Panc1 (cell line): Measurements from ENCODE around the gene ERO1A. TPM values are rescaled to one million over a fixed set of nuclear protein-coding genes. Genes with fewer than 3 reads are reported as not detected.

ENCODE experiments used
- ATAC-seq: fragments of 200-7000 bp; cut with Tn5 transposase; 2 replicates; pipeline ENCODE4 v1.9.1; 2020; ENCODE audit warnings: mild to moderate bottlenecking, moderate library complexity
- BruUV-seq: library from RNA; stranded (reverse); fragments of 400-500 nt; replicated peaks from 2 replicates; lab custom pipeline; 2021; lab: Mats Ljungman, UMichigan
- CTCF ChIA-PET: fragments of 300-600 bp; sonication (Branson Sonifier 250); formaldehyde crosslinking; loops from one replicate; lab custom pipeline; 2022; ENCODE audit warnings: antibody characterized with exemption; lab: Charles Lee
- POLR2A ChIA-PET: fragments of 300-600 bp; sonication (Branson Sonifier 250); formaldehyde crosslinking; loops from one replicate; lab custom pipeline; 2022; ENCODE audit warnings: antibody characterized with exemption; lab: Charles Lee
- DNase-seq: peaks from one replicate; pipeline ENCODE4 v3.0.0-alpha.2; 2010; ENCODE audit warnings: low read depth, low spot score
- H3K27ac ChIP-seq: 2 replicates; pipeline ENCODE4 v1.5.1; 2011; ENCODE audit warnings: mild to moderate bottlenecking, low read length, inconsistent platforms
- H3K27me3 ChIP-seq: fragments of 200-500 bp; sonication (Bioruptor generic); 2 replicates; pipeline ENCODE4 v1.6.0; 2014; ENCODE audit warnings: low read length, inconsistent platforms; ENCODE audit not compliant: control insufficient read depth, insufficient read depth
- H3K36me3 ChIP-seq: fragments of 200-500 bp; sonication (Bioruptor generic); 2 replicates; pipeline ENCODE4 v1.5.1; 2014; ENCODE audit warnings: inconsistent platforms, mild to moderate bottlenecking, low read length, moderate library complexity; ENCODE audit not compliant: control insufficient read depth, insufficient read depth
- H3K4me1 ChIP-seq: 2 replicates; pipeline ENCODE4 v1.5.1; 2011; ENCODE audit warnings: inconsistent platforms, mild to moderate bottlenecking, low read length, moderate library complexity; ENCODE audit not compliant: control insufficient read depth, insufficient read depth
- H3K4me3 ChIP-seq, 2 experiments: 2 replicates each; pipeline ENCODE4 v1.5.1; 2011 to 2012; ENCODE audit warnings: low read depth in 2 of 2, low read length in 2 of 2, mild to moderate bottlenecking in 2 of 2, inconsistent platforms in 1 of 2, moderate library complexity in 1 of 2
- H3K9me3 ChIP-seq: fragments of 200-500 bp; sonication (Bioruptor generic); 2 replicates; pipeline ENCODE4 v1.5.1; 2014; ENCODE audit warnings: low read depth, mild to moderate bottlenecking, inconsistent platforms, low read length, moderate library complexity; ENCODE audit not compliant: control insufficient read depth, insufficient read depth
- POLR2AphosphoS5 ChIP-seq: IDR thresholded peaks from 2 replicates; pipeline ENCODE4 v1.6.1; 2012; ENCODE audit warnings: mild to moderate bottlenecking, low read depth, low read length, moderate library complexity
- REST ChIP-seq, 2 experiments: IDR thresholded peaks; 2 replicates each; pipeline ENCODE4 v1.6.1; 2011 to 2012; ENCODE audit warnings: low read depth in 2 of 2, control low read depth in 1 of 2, low read length in 1 of 2, mild to moderate bottlenecking in 1 of 2, moderate library complexity in 1 of 2; ENCODE audit not compliant: insufficient read depth in 1 of 2
- SIN3A ChIP-seq: IDR thresholded peaks from 2 replicates; pipeline ENCODE4 v1.6.1; 2012; ENCODE audit warnings: low read depth, mild to moderate bottlenecking, low read length, moderate library complexity, borderline replicate concordance; ENCODE audit not compliant: insufficient read depth
- TCF7L2 ChIP-seq: IDR thresholded peaks from 2 replicates; pipeline ENCODE4 v1.6.1; 2011; ENCODE audit warnings: mild to moderate bottlenecking, low read depth, low read length, inconsistent platforms
- in situ Hi-C: cut with HindIII; loops from 2 replicates; pipeline ENCODE4 v1.10.0; 2016; ENCODE audit warnings: low sequenced_read_pairs, low pct_unique_long_range_greater_than_20kb
- intact Hi-C: fragments of 100-400 bp; cut with micrococcal nuclease; formaldehyde crosslinking; loops from one replicate; pipeline ENCODE4 v1.10.0; 2022; ENCODE audit not compliant: unreplicated experiment
- total RNA-seq: library from RNA; stranded (reverse); gene quantifications from one replicate; pipeline ENCODE4 v1.2.1, GENCODE V29; 2021; ENCODE audit not compliant: unreplicated experiment
- TF ChIP-seq, protein P1 (sequence below): fragments of 450-650 bp; IDR thresholded peaks from 2 replicates; pipeline ENCODE4 v1.5.1; 2017; ENCODE audit warnings: mild to moderate bottlenecking

The ERO1A gene
- total RNA-seq, 1 experiment from 2014 or later, result 83.3 TPM

GRCh38 chr14:52650774-52651173, 44.6 kb downstream of the ERO1A start:
- ChIA-PET POLR2A (no interaction called here), CTCF (interaction anchor here (0.6 to 0.7 kb wide), 3 partner anchors 13 to 1700 kb away, joined by 4 to 14 read pairs (median 4); no protein-coding TSS in a partner anchor)
- Histone ChIP-seq H3K27ac (no peak overlapping the region), H3K27me3 (no peaks in the 10 kb centered on the region), H3K4me3 (no peak overlapping the region), H3K4me1 (no peaks in the 10 kb centered on the region), H3K36me3 (peaks cover 9% of the 10 kb centered on the region; the same call in 1 of the 2 replicates), H3K9me3 (no peaks in the 10 kb centered on the region)
- no TSS peak for BruUV-seq
- DNase-seq, result no peak
- no peak for TF ChIP-seq SIN3A
- TF ChIP-seq, protein P1, sequence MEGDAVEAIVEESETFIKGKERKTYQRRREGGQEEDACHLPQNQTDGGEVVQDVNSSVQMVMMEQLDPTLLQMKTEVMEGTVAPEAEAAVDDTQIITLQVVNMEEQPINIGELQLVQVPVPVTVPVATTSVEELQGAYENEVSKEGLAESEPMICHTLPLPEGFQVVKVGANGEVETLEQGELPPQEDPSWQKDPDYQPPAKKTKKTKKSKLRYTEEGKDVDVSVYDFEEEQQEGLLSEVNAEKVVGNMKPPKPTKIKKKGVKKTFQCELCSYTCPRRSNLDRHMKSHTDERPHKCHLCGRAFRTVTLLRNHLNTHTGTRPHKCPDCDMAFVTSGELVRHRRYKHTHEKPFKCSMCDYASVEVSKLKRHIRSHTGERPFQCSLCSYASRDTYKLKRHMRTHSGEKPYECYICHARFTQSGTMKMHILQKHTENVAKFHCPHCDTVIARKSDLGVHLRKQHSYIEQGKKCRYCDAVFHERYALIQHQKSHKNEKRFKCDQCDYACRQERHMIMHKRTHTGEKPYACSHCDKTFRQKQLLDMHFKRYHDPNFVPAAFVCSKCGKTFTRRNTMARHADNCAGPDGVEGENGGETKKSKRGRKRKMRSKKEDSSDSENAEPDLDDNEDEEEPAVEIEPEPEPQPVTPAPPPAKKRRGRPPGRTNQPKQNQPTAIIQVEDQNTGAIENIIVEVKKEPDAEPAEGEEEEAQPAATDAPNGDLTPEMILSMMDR, result peak; percentile 66
- in situ Hi-C loops, result no loop called here
- intact Hi-C loops, result no loop called here
- ATAC-seq, result peak; percentile 58; the same call in 1 of the 2 replicates

DNA sequence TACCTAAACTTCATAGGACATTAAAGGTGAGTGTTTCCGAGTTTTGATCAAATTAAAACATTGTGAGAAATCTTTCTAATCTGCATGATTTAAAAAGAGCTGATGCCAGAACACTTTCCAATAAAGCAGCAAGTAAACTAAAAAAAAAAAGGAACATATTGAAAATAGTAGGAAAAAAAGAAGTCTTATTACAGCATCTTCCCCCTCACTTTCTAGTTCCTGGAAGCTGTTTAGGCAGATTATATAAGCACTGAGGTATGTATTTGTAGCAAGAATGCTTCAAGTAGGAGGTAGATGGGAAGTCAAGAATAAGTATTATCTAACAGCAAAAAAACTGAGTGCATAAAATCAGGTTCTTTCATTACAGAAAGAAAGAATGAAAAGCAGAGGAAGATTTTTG, 45.8 kb downstream of the ERO1A start:
- peaks cover 11% of the 10 kb centered on the region; the same call in 1 of the 2 replicates for H3K36me3 ChIP-seq
- in situ Hi-C loops, result no loop called here

More for the DNA sequence above, 45.8 kb downstream of the ERO1A start:
- no peak for TF ChIP-seq REST (IDR thresholded peaks at IDR 0.05; ENCODE audit: insufficient read depth in 1 of 2, low read depth in 2 of 2, low read length in 1 of 2)
- TF ChIP-seq POLR2AphosphoS5, result no peak
- TF ChIP-seq TCF7L2, result no peak
- TF ChIP-seq, protein P1, result no peak
- no peak for TF ChIP-seq SIN3A
- H3K4me3 ChIP-seq, result no peak overlapping the region
- intact Hi-C loops, result no loop called here
- H3K9me3 ChIP-seq, result no peaks in the 10 kb centered on the region
- no TSS peak for BruUV-seq
- ChIA-PET CTCF (no interaction called here), POLR2A (no interaction called here)
- H3K4me1 ChIP-seq, result no peaks in the 10 kb centered on the region
- no peaks in the 10 kb centered on the region for H3K27me3 ChIP-seq
- H3K27ac ChIP-seq, result no peak overlapping the region
- no peak for DNase-seq
- no peak for ATAC-seq
